Ovary (tissue), 9 donors: ENCODE measurements around the gene SLC9A9. TPM values are rescaled to one million over a fixed set of nuclear protein-coding genes. Genes with fewer than 3 reads are reported as not detected.

ENCODE experiments used
- DNase-seq, 5 donors: peaks; one replicate each; pipeline ENCODE4 v3.0.0-alpha.2; 2019 to 2020
- H3K27ac ChIP-seq, 2 donors: fragments of 200-600 bp; one replicate each; pipeline versions ENCODE4 v1.5.1 to v1.8.0; 2019 to 2022
- H3K27me3 ChIP-seq: fragments of 200-600 bp; one replicate; pipeline ENCODE4 v1.8.0; 2022
- H3K36me3 ChIP-seq: fragments of 200-600 bp; sonication (generic); one replicate; pipeline ENCODE4 v1.5.1; 2019
- H3K4me1 ChIP-seq: one replicate; pipeline ENCODE4 v1.8.1; 2013; ENCODE audit warnings: mild to moderate bottlenecking, moderate library complexity; ENCODE audit not compliant: insufficient read depth
- H3K4me3 ChIP-seq: fragments of 200-600 bp; sonication (generic); one replicate; pipeline ENCODE4 v1.5.1; 2017
- H3K9me3 ChIP-seq, 2 donors: fragments of 200-600 bp in 1 of 2; sonication (generic) in 1 of 2; one replicate each; pipeline versions ENCODE4 v1.5.1 to v1.8.1; 2013 to 2019; ENCODE audit warnings: mild to moderate bottlenecking in 1 of 2, moderate library complexity in 1 of 2
- CTCF ChIP-seq, 3 donors: fragments of 450-650 bp in 2 of 3; fragments of 200-600 bp in 1 of 3; IDR thresholded peaks; one replicate each; pipeline versions ENCODE4 v1.5.1 to v1.8.0; 2016 to 2022; ENCODE audit warnings: antibody characterized with exemption in 3 of 3, mild to moderate bottlenecking in 1 of 3
- EP300 ChIP-seq: sonication (generic); formaldehyde crosslinking; IDR thresholded peaks from one replicate; pipeline ENCODE4 v1.6.1; 2017; ENCODE audit warnings: antibody characterized with exemption
- POLR2A ChIP-seq: fragments of 450-650 bp; IDR thresholded peaks from one replicate; pipeline ENCODE4 v1.6.1; 2017; ENCODE audit warnings: antibody characterized with exemption, mild to moderate bottlenecking, moderate library complexity
- WGBS, 3 donors: extraction: QIAGEN DNeasy Blood & Tissue Kit in 1 of 3; methylation state at CpG; one replicate each; pipeline versions ENCODE4 v1.1.5 to v1.1.7; 2013 to 2017; 5-methylcytosine and 5-hydroxymethylcytosine counted together
- intact Hi-C, 4 donors: fragments of 100-400 bp; cut with DNase I; formaldehyde crosslinking; loops; one replicate each; pipeline versions ENCODE4 v1.11.0 to v1.15.1; 2022 to 2023
- polyA plus RNA-seq, 2 donors: library from polyadenylated mRNA; stranded (reverse); fragments of 200-250 nt in 1 of 2; fragments of 350-450 nt in 1 of 2; fragmentation: Illumina TruSeq in 1 of 2; extraction: RNeasy Lipid Tissue Mini Kit (QIAGEN cat#74804) in 1 of 2; gene quantifications; one replicate each; pipeline ENCODE4 v1.2.3, GENCODE V29; 2013 to 2014
- total RNA-seq, 7 donors: library from RNA; depleted of rRNA in 2 of 7; stranded (reverse); fragments of >200 nt in 2 of 7; fragmentation: NEBNext Ultra II Directional in 3 of 7; extraction: Animal tissue kit (Norgen Biotek cat#: 25700) in 3 of 7; gene quantifications; one replicate each; pipeline versions ENCODE4 v1.1.0 to v1.2.4, GENCODE V29; 2016 to 2023
- donor health status: DM: no; HTN: no; CAD: no; lungs with moderate emphysema.
- donor health status: DM: no; HTN: no; CAD: no.
- donor health status: Bipolar disorder and iron deficiency.
- donor health status: DM: yes; HTN: yes; CAD: no.
- donor health status: DM: no; HTN: no; CAD: no.
- donor health status: DM: yes; HTN: yes; CAD: no.

The SLC9A9 gene
- total and polyA plus RNA-seq, 9 donors = 7.0 to 22.7 (median 13.5) TPM

GRCh38 chr3:143348486-143349327 lies 499.6 kb downstream of the SLC9A9 start:
- Histone ChIP-seq H3K36me3 (no peaks in the 10 kb centered on the region), H3K4me1 (peaks cover 6% of the 10 kb centered on the region), H3K27me3 (no peaks in the 10 kb centered on the region), H3K9me3 (no peaks in the 10 kb centered on the region), H3K27ac (no peak overlapping the region), H3K4me3 (no peak overlapping the region)
- intact Hi-C loops = no loop called here
- DNase-seq = no peak
- TF ChIP-seq POLR2A (no peak), CTCF (IDR thresholded peaks at IDR 0.05) (no peak), EP300 (no peak)
- 59 to 61% (median 61%) methylated on average over 5 of the region's 5 CpGs for WGBS, 3 donors

DNA sequence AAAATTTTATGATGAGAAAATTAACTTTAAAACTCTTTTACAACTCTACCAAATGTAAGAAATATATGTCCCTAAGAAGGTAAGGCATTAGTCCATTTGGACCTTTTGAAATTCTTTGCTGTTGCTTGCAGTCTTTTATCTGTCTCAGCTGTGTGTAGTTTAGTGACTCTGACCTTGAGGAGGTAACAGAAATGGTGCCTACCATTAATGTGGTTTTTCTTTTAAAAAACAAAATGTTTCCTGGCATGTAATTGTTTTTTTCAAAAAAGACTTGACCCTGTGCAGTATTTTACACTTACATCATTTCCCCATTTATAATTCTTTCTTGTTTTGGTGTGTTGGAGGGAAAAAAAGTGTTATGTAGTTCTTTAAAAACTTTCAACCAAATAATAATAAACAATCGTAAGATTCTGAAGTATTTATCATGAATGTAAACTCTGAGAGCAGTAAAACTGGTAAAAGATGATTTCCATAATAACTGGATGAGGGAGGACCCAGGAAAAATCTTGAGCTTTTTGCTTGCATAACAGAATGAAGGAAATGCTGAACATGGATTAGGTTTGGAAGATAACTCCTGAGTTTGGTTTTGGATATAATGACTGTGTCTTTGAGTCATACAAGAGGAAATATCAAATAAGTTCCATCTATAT lies 503.6 kb downstream of the SLC9A9 start:
- intact Hi-C loops = no loop called here
- Histone ChIP-seq H3K4me1 (no peaks in the 10 kb centered on the region), H3K4me3 (no peak overlapping the region), H3K27me3 (no peaks in the 10 kb centered on the region), H3K9me3 (no peaks in the 10 kb centered on the region), H3K27ac (no peak overlapping the region), H3K36me3 (no peaks in the 10 kb centered on the region)
- TF ChIP-seq EP300 = no peak
- no peak for TF ChIP-seq POLR2A
- no peak for TF ChIP-seq CTCF (IDR thresholded peaks at IDR 0.05)
- DNase-seq = no peak
- WGBS, 3 donors = 6 to 36% (median 8%) methylated on average over 1 of the region's 1 CpG

GRCh38 chr3:143343944-143344343 lies 504.3 kb downstream of the SLC9A9 start:
- no peak overlapping the region for H3K4me3 ChIP-seq
- no peaks in the 10 kb centered on the region for H3K9me3 ChIP-seq
- no peaks in the 10 kb centered on the region for H3K27me3 ChIP-seq
- intact Hi-C loops = no loop called here
- H3K27ac ChIP-seq = no peak overlapping the region
- WGBS, 3 donors = 43 to 63% (median 56%) methylated on average over 1 of the region's 1 CpG
- H3K36me3 ChIP-seq = no peaks in the 10 kb centered on the region
- H3K4me1 ChIP-seq = no peaks in the 10 kb centered on the region
- TF ChIP-seq EP300 = no peak
- TF ChIP-seq POLR2A = no peak
- no peak for TF ChIP-seq CTCF (IDR thresholded peaks at IDR 0.05)
- no peak for DNase-seq

- Histone ChIP-seq H3K27ac (no peak overlapping the region), H3K4me1 (no peaks in the 10 kb centered on the region), H3K9me3 (no peaks in the 10 kb centered on the region), H3K4me3 (no peak overlapping the region), H3K27me3 (no peaks in the 10 kb centered on the region), H3K36me3 (no peaks in the 10 kb centered on the region)
- intact Hi-C loops = no loop called here
- DNase-seq = no peak
- 97 to 98% (median 97%) methylated on average over 1 of the region's 1 CpG for WGBS, 3 donors
- TF ChIP-seq CTCF (IDR thresholded peaks at IDR 0.05) = no peak
- TF ChIP-seq POLR2A = no peak
- no peak for TF ChIP-seq EP300
These were observed 505.2 kb downstream of the SLC9A9 start for GRCh38 chr3:143343031-143343430.
